ENCODE results near the gene KIAA0232. TPM values are rescaled to one million over a fixed set of nuclear protein-coding genes. Genes with fewer than 3 reads are reported as not detected.

The KIAA0232 gene
- total RNA-seq, 4 donors from 2014 or later: 27.6 to 34.1 (median 32.7) TPM

GRCh38 chr4:6891436-6892170, 109.1 kb downstream of the KIAA0232 start:
- 80% methylated on average over 10 of the region's 10 CpGs for WGBS
- DNase-seq (ENCODE audit: low spot score in 2 of 2): no peak
- H3K27me3 ChIP-seq: no peaks in the 10 kb centered on the region
- H3K4me1 ChIP-seq: peaks cover 18% of the 10 kb centered on the region
- peak overlapping the region; percentile 21 for H3K4me3 ChIP-seq
- H3K36me3 ChIP-seq: no peaks in the 10 kb centered on the region
- no peaks in the 10 kb centered on the region for H3K9me3 ChIP-seq
- H3K27ac ChIP-seq: peak overlapping the region; percentile 61
- TF ChIP-seq CTCF (IDR thresholded peaks at IDR 0.05) (no peak), POLR2AphosphoS5 (IDR thresholded peaks at IDR 0.05) (no peak), POLR2A (IDR thresholded peaks at IDR 0.05) (no peak)

- H3K36me3 ChIP-seq: no peaks in the 10 kb centered on the region
- WGBS: 11% methylated on average over 9 of the region's 20 CpGs
- H3K27ac ChIP-seq: peak overlapping the region; percentile 61
These were observed 109.8 kb downstream of the KIAA0232 start for GRCh38 chr4:6892190-6892908.

GRCh38 chr4:6892909-6893202, 110.3 kb downstream of the KIAA0232 start:
- WGBS: 64% methylated on average over 6 of the region's 6 CpGs
- no peak overlapping the region for H3K4me3 ChIP-seq
- no peak for TF ChIP-seq CTCF (IDR thresholded peaks at IDR 0.05)
- peak overlapping the region; percentile 42 for H3K27ac ChIP-seq
- peaks cover 16% of the 10 kb centered on the region for H3K4me1 ChIP-seq
- H3K36me3 ChIP-seq: no peaks in the 10 kb centered on the region
- no peak for DNase-seq (ENCODE audit: low spot score in 2 of 2)
- H3K27me3 ChIP-seq: no peaks in the 10 kb centered on the region
- no peaks in the 10 kb centered on the region for H3K9me3 ChIP-seq

More at GRCh38 chr4:6892190-6892908, 109.8 kb downstream of the KIAA0232 start:
- H3K9me3 ChIP-seq: no peaks in the 10 kb centered on the region
- TF ChIP-seq POLR2AphosphoS5 (IDR thresholded peaks at IDR 0.05) (no peak), CTCF (IDR thresholded peaks at IDR 0.05) (no peak), EP300 (IDR thresholded peaks at IDR 0.05) (no peak), POLR2A (IDR thresholded peaks at IDR 0.05) (no peak)
- peaks cover 16% of the 10 kb centered on the region for H3K4me1 ChIP-seq
- DNase-seq (ENCODE audit: low spot score in 2 of 2): no peak
- peak overlapping the region; percentile 21 for H3K4me3 ChIP-seq
- H3K27me3 ChIP-seq: no peaks in the 10 kb centered on the region

GRCh38 chr4:6893449-6894085, 111.0 kb downstream of the KIAA0232 start:
- Histone ChIP-seq H3K4me1 (peaks cover 16% of the 10 kb centered on the region), H3K27me3 (no peaks in the 10 kb centered on the region), H3K4me3 (no peak overlapping the region), H3K27ac (no peak overlapping the region), H3K9me3 (no peaks in the 10 kb centered on the region), H3K36me3 (no peaks in the 10 kb centered on the region)
- WGBS: 89% methylated on average over 7 of the region's 7 CpGs
- DNase-seq (ENCODE audit: low spot score in 2 of 2): no peak
- TF ChIP-seq POLR2AphosphoS5 (IDR thresholded peaks at IDR 0.05) (no peak), CTCF (IDR thresholded peaks at IDR 0.05) (no peak), POLR2A (IDR thresholded peaks at IDR 0.05) (no peak), EP300 (IDR thresholded peaks at IDR 0.05) (no peak)

- TF ChIP-seq EP300 (IDR thresholded peaks at IDR 0.05) (no peak), POLR2A (IDR thresholded peaks at IDR 0.05) (no peak), POLR2AphosphoS5 (IDR thresholded peaks at IDR 0.05) (no peak), CTCF (IDR thresholded peaks at IDR 0.05) (no peak)
- Histone ChIP-seq H3K27me3 (no peaks in the 10 kb centered on the region), H3K9me3 (no peaks in the 10 kb centered on the region), H3K4me1 (peaks cover 16% of the 10 kb centered on the region), H3K4me3 (no peak overlapping the region), H3K27ac (no peak overlapping the region), H3K36me3 (no peaks in the 10 kb centered on the region)
- DNase-seq (ENCODE audit: low spot score in 2 of 2): no peak
- 95% methylated on average over 3 of the region's 3 CpGs for WGBS
These were observed 111.6 kb downstream of the KIAA0232 start for GRCh38 chr4:6894086-6894478.

All from suprapubic skin (tissue), 4 donors.